ENCODE data around the gene NIPAL4.

NIPAL4 gene

DNA sequence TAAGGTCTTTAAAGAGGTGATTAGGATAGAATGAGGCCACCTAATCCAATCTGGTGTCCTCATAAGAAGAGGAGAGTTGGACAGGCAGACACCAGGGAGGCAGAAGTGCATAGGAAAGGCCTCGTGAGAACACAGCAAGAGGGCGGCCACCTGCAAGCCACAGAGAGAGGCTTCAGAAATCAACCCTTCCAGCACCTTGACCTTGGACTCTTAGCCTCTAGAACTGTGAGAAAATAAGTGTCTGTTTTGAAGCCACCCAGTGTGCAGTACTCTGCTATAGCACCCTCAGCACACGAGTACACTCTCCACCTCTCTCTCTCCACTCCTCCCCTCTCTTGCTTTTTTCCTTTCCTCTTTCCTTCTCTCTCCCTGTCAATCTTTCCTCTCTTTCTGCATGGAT is 26.8 kb downstream of the NIPAL4 start:
- TF ChIP-seq, protein P1, sequence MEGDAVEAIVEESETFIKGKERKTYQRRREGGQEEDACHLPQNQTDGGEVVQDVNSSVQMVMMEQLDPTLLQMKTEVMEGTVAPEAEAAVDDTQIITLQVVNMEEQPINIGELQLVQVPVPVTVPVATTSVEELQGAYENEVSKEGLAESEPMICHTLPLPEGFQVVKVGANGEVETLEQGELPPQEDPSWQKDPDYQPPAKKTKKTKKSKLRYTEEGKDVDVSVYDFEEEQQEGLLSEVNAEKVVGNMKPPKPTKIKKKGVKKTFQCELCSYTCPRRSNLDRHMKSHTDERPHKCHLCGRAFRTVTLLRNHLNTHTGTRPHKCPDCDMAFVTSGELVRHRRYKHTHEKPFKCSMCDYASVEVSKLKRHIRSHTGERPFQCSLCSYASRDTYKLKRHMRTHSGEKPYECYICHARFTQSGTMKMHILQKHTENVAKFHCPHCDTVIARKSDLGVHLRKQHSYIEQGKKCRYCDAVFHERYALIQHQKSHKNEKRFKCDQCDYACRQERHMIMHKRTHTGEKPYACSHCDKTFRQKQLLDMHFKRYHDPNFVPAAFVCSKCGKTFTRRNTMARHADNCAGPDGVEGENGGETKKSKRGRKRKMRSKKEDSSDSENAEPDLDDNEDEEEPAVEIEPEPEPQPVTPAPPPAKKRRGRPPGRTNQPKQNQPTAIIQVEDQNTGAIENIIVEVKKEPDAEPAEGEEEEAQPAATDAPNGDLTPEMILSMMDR (IDR thresholded peaks at IDR 0.05; ENCODE audit: low read depth, low read length) = no peak
- DNase-seq (ENCODE audit: extremely low read depth, low read depth) = no peak

DNA sequence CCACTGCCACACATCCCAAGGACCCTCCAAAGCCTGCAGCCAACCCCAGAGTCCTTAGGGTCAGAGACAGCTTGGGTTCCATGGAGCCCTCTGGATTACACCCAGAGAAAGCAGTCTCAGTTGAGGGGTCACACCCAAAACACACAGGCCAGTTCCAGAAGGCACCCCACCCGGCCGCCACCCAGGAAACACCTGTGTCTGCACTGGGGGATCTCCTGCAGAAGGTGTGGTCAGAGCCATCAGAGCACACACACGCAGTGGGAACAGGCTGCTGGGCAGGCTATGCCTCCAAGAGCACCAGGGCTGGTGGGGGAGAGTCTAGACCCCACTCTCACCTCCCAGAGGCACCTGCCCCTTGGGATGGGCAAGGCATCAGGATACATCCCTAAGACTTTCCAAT is 27.3 kb downstream of the NIPAL4 start:
- TF ChIP-seq, protein P1 (IDR thresholded peaks at IDR 0.05; ENCODE audit: low read depth, low read length) = no peak

DNA sequence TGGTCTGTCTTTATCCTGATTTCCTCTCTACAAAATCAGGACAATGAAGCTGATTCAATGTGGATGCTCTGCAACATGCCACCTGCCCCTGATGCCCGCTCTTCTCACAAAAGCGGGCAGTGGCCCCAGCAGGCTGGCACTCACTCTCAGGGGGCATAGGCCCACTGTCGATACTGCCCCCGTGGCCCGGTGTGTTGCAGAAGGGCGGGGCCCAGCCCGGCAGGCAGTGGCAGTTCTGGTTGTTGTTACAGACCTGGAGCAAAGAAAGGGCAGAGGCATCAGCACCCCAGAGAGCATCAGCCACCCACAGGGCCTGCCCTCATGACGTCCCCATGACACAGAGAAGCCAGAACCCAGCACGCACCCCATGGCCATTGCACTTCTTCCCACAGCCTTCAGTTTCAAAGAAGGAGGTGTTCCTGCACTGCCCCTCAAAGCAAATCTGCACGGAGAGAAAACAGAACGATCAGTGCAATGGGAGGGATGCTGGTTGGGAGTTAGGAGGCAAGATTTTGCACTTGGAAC is 31.5 kb downstream of the NIPAL4 start:
- TF ChIP-seq, protein P1 (IDR thresholded peaks at IDR 0.05; ENCODE audit: low read depth, low read length) = no peak

More for the DNA sequence above, 27.3 kb downstream of the NIPAL4 start:
- DNase-seq (ENCODE audit: extremely low read depth, low read depth) = no peak

DNA sequence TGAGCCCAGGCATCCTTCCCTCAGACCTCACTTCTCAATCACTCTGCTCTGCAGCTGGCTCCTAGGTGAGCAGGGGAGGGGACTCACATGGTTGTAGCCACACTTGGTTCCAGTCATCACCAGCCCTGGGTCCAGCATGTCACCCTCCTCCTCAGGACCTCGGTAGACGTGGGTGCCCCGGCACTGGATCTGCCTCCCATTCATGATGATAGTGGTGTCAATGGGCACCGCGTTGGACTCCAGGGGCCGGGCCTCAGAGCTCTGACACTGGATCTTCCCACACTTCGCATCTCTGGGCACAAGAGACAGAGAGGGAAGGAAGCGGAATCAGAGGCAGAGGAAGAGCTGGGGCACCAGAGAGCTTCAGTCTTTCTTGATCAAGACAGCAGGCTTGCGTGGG is 32.9 kb downstream of the NIPAL4 start:
- DNase-seq (ENCODE audit: extremely low read depth, low read depth) = no peak
- TF ChIP-seq, protein P1 (IDR thresholded peaks at IDR 0.05; ENCODE audit: low read depth, low read length) = no peak

More for the DNA sequence above, 31.5 kb downstream of the NIPAL4 start:
- DNase-seq (ENCODE audit: extremely low read depth, low read depth) = no peak

DNA sequence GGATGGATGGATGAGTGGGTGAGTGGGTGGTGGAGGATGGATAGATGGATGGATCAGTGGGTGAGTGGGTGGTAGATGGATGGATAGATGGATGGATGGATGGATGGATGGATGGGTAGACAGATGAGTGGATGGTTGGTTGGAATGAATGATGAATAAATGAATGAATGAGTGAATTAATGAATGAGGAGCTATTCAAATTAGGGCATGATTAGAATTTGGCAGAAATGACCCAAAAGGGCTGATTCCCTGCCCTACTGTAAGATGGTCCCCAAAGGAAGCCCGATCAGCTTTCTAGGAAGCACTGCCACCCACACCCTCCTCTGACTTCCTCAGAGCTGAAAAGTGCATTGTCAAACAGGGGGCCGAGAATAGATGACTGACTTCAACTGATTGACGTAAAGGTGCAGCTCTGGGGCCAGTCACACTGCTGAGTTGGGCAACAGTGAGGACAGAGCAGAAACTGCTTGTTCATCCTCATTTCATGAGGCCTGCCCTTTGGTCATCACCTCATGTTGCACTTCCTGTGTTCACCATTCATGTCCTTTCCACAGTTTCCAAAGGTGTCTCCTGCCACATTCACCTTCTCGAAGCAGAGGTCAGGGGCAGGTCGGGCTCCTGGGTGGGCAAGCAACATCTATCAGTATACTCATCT is 34.3 kb downstream of the NIPAL4 start:
- DNase-seq (ENCODE audit: extremely low read depth, low read depth) = no peak
- TF ChIP-seq, protein P1 (IDR thresholded peaks at IDR 0.05; ENCODE audit: low read depth, low read length) = no peak

DNA sequence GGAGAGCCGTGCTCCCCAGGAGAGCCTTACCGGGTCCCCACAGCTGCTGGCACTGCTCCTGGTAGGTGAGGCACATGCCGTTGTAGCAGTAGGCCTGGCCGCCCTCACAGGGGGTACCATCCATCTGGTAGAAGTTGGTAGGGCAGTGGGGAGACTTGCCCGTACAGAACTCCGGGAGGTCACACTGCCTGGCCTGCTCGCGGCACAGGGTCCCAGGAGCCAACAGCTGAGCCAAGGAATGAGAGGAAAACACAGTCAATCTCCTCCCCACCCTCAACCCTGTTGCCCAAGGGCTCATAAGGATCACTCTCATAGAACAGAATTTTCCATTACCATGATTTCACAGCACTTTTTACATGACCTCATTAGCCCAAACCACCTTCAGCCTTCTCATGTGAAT is 36.9 kb downstream of the NIPAL4 start:
- DNase-seq (ENCODE audit: extremely low read depth, low read depth) = no peak
- TF ChIP-seq, protein P1 (IDR thresholded peaks at IDR 0.05; ENCODE audit: low read depth, low read length) = no peak

DNA sequence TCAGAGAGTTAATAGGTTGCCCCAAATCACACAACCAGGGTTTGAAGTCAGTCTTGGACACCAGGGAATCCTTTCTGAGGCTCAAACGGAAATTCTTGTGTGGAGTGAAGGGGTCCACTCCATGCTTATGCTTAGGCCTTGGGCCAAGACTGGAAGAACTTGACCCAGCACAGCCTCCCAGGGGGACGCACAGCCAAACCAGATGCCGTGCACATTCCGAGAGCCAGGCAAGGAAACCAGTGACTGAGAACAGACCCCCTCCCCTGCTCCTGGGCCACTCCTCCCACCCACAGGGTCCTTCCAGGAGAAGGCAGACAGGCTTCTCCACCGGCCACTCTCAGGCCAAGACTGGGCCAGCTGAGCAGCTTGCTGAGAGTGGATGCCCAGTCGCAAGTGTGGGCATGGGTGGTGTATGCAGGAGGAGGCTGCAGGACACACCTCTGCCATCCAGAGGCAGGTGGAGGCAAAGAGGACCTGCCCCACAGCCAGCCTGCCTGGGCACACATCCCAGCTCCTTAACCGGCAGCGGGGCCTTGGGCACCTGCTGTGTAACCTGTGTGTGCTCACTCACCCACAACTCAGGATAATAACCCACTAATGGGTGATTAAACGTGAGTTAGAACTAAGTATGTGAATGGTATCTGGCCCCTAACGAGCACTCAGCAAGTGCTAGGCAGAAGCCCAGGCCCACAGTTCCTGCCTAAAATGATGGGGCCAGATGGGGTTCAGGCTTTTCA is 38.0 kb downstream of the NIPAL4 start:
- TF ChIP-seq, protein P1 (IDR thresholded peaks at IDR 0.05; ENCODE audit: low read depth, low read length) = no peak
- DNase-seq (ENCODE audit: extremely low read depth, low read depth) = no peak
